ENCODE data around the gene SOS2.
"Not testable (repeated sequence)": the region's sequence is repeated elsewhere in the genome, so short reads cannot be mapped to it uniquely, and the experiment has no call there.

Gene SOS2

GRCh38 chr14:50085570-50086320 is 145.6 kb downstream of the SOS2 start:
- DNase-seq (ENCODE audit: low read depth, low spot score), result no peak

GRCh38 chr14:50084666-50085065 is 146.7 kb downstream of the SOS2 start:
- no peak for DNase-seq (ENCODE audit: low read depth, low spot score)

- DNase-seq (ENCODE audit: low read depth, low spot score), result peak; percentile 39
These were observed 147.7 kb downstream of the SOS2 start for GRCh38 chr14:50083467-50084337.

GRCh38 chr14:50082784-50083466 is 148.5 kb downstream of the SOS2 start:
- peak; percentile 64 for DNase-seq (ENCODE audit: low read depth, low spot score)

GRCh38 chr14:50082308-50082742 is 149.1 kb downstream of the SOS2 start:
- DNase-seq (ENCODE audit: low read depth, low spot score), result peak; percentile 29

GRCh38 chr14:50079103-50079502 is 152.3 kb downstream of the SOS2 start:
- DNase-seq (ENCODE audit: low read depth, low spot score), result not testable (repeated sequence)

GRCh38 chr14:50073663-50074062 is 157.7 kb downstream of the SOS2 start:
- not testable (repeated sequence) for DNase-seq (ENCODE audit: low read depth, low spot score)

GRCh38 chr14:50072395-50072794 is 159.0 kb downstream of the SOS2 start:
- DNase-seq (ENCODE audit: low read depth, low spot score), result no peak

- DNase-seq (ENCODE audit: low read depth, low spot score), result no peak
These were observed 160.4 kb downstream of the SOS2 start for GRCh38 chr14:50070840-50071548.

- no peak for DNase-seq (ENCODE audit: low read depth, low spot score)
These were observed 161.1 kb downstream of the SOS2 start for GRCh38 chr14:50070230-50070629.

GRCh38 chr14:50069325-50069724 is 162.1 kb downstream of the SOS2 start:
- DNase-seq (ENCODE audit: low read depth, low spot score), result no peak

- DNase-seq (ENCODE audit: low read depth, low spot score), result no peak
These were observed 162.9 kb downstream of the SOS2 start for GRCh38 chr14:50068496-50068895.

- DNase-seq (ENCODE audit: low read depth, low spot score), result no peak
These were observed 163.5 kb downstream of the SOS2 start for GRCh38 chr14:50067723-50068495.
